Keratinocyte (primary cell): ENCODE results near the gene MAGOHB.

ENCODE experiments used
- EZH2 ChIP-seq: IDR thresholded peaks from one replicate; pipeline ENCODE4 v1.6.1; 2012; ENCODE audit warnings: inconsistent platforms, mild to moderate bottlenecking, low read length, moderate library complexity
- TF ChIP-seq, protein P1 (sequence below), 3 experiments: IDR thresholded peaks in 1 of 3; conservative IDR thresholded peaks in 1 of 3; optimal IDR thresholded peaks in 1 of 3; 2 replicates in 2 of 3; 3 replicates in 1 of 3; pipeline versions ENCODE3 to v1.5.1; 2011; ENCODE audit warnings: low read length in 3 of 3, mild to moderate bottlenecking in 3 of 3, moderate library complexity in 2 of 3, control low read depth in 1 of 3, inconsistent platforms in 1 of 3; ENCODE audit not compliant: insufficient read depth in 2 of 3; ENCODE audit errors: extremely low read depth in 1 of 3

DNA sequence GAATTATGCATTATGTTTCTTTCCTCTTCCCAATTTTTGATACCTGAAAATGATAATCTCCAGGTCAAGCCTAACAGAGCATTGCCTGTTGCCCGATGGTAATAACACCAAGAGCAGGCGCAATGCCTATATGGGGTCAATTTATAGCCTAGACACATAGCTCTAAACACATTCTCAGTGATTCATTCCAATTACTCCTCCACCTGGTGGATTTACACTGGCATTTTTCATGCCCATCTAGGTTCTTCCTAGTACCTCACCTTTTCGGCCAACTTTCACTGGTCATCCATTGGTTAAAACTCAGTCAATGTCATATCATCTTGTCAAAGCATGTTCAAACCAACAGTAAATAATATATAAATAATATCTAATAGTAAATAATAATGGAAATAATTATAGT is 54.6 kb downstream of the MAGOHB start:
- TF ChIP-seq, protein P1, sequence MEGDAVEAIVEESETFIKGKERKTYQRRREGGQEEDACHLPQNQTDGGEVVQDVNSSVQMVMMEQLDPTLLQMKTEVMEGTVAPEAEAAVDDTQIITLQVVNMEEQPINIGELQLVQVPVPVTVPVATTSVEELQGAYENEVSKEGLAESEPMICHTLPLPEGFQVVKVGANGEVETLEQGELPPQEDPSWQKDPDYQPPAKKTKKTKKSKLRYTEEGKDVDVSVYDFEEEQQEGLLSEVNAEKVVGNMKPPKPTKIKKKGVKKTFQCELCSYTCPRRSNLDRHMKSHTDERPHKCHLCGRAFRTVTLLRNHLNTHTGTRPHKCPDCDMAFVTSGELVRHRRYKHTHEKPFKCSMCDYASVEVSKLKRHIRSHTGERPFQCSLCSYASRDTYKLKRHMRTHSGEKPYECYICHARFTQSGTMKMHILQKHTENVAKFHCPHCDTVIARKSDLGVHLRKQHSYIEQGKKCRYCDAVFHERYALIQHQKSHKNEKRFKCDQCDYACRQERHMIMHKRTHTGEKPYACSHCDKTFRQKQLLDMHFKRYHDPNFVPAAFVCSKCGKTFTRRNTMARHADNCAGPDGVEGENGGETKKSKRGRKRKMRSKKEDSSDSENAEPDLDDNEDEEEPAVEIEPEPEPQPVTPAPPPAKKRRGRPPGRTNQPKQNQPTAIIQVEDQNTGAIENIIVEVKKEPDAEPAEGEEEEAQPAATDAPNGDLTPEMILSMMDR (optimal IDR thresholded peaks at IDR 0.05 in 1 of 3, IDR thresholded peaks at IDR 0.05 in 1 of 3, conservative IDR thresholded peaks at IDR 0.05 in 1 of 3; ENCODE audit: extremely low read depth in 1 of 3, insufficient read depth in 2 of 3, low read length in 3 of 3): no peak
- TF ChIP-seq EZH2: no peak
